GM18519 (cell line): ENCODE measurements around the gene AFF3.
"Not testable (repeated sequence)": the region's sequence is repeated elsewhere in the genome, so short reads cannot be mapped to it uniquely, and the experiment has no call there.

Source experiments
- ATAC-seq: cut with Tn5 transposase; IDR thresholded peaks from one replicate; pipeline ENCODE4 v1.9.1; 2021; ENCODE audit warnings: mild to moderate bottlenecking, moderate library complexity; ENCODE audit not compliant: unreplicated experiment, low FRiP score

Gene AFF3

GRCh38 chr2:100142393-100142792 lies at the start of gene AFF3:
AFF3 (minus strand) TSS chr2:100142590; CDS start chr2:100104454, 38,136 bp downstream.
- ATAC-seq = peak; percentile 96

- no peak for ATAC-seq
Measured at GRCh38 chr2:100189387-100189786, 47.0 kb upstream of the AFF3 start.

GRCh38 chr2:100188326-100188725 lies 45.9 kb upstream of the AFF3 start:
- no peak for ATAC-seq

- ATAC-seq = no peak
Measured at GRCh38 chr2:100186126-100186525, 43.7 kb upstream of the AFF3 start.

- ATAC-seq = no peak
Measured at GRCh38 chr2:100185516-100185915, 43.1 kb upstream of the AFF3 start.

- ATAC-seq = no peak
Measured at GRCh38 chr2:100185105-100185504, 42.7 kb upstream of the AFF3 start.

- ATAC-seq = no peak
Measured at GRCh38 chr2:100184055-100184737, 41.8 kb upstream of the AFF3 start.

- ATAC-seq = no peak
Measured at GRCh38 chr2:100182494-100183361, 40.3 kb upstream of the AFF3 start.

GRCh38 chr2:100180503-100180902 lies 38.1 kb upstream of the AFF3 start:
- ATAC-seq = no peak

GRCh38 chr2:100179806-100180205 lies 37.4 kb upstream of the AFF3 start:
- ATAC-seq = no peak

- no peak for ATAC-seq
Measured at GRCh38 chr2:100178864-100179263, 36.5 kb upstream of the AFF3 start.

GRCh38 chr2:100178085-100178788 lies 35.8 kb upstream of the AFF3 start:
- peak; percentile 47 for ATAC-seq

GRCh38 chr2:100176925-100177324 lies 34.5 kb upstream of the AFF3 start:
- no peak for ATAC-seq

- no peak for ATAC-seq
Measured at GRCh38 chr2:100174026-100174431, 31.6 kb upstream of the AFF3 start.

- ATAC-seq = no peak
Measured at GRCh38 chr2:100166701-100167100, 24.3 kb upstream of the AFF3 start.

GRCh38 chr2:100163605-100164004 lies 21.2 kb upstream of the AFF3 start:
- ATAC-seq = no peak

- ATAC-seq = no peak
Measured at GRCh38 chr2:100161945-100162620, 19.7 kb upstream of the AFF3 start.

- no peak for ATAC-seq
Measured at GRCh38 chr2:100160396-100160795, 18.0 kb upstream of the AFF3 start.

- not testable (repeated sequence) for ATAC-seq
Measured at GRCh38 chr2:100151832-100152231, 9.4 kb upstream of the AFF3 start.

GRCh38 chr2:100151310-100151709 lies 8.9 kb upstream of the AFF3 start:
- ATAC-seq = peak; percentile 69

GRCh38 chr2:100148883-100149282 lies 6.5 kb upstream of the AFF3 start:
- no peak for ATAC-seq
